ENCODE measurements around the gene KIF22. TPM values are rescaled to one million over a fixed set of nuclear protein-coding genes. Genes with fewer than 3 reads are reported as not detected.

The KIF22 gene
- total RNA-seq, 1 experiment from 2014 or later, result 111 TPM

DNA sequence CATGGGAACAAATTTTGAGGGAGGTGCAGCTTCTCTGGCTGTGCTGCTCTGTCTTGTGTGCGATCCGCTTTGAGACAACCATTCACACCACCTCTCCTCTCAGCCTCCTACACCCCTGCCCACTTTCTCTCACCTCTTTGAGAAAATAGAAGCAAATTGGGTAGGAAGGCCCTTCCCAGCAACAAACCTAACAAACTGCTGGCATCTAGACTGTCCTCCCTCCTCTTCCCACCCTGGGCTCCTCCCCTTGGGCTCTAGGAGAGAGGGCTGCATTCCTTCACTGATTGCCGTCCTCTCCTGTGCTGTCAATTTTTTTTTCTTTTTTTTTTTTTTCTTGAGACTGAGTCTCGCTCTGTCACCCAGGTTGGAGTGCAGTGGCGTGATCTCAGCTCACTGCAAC, 59.0 kb downstream of the KIF22 start:
- POLR2A ChIA-PET, result no interaction called here
- H3K4me1 ChIP-seq (ENCODE audit: control insufficient read depth, insufficient read depth, low read length), result no peaks in the 10 kb centered on the region
- no peaks in the 10 kb centered on the region for H3K27me3 ChIP-seq (ENCODE audit: control insufficient read depth, insufficient read depth, low read length)
- BruUV-seq (replicated peaks), result no TSS peak
- ATAC-seq, result no peak
- no peak overlapping the region for H3K27ac ChIP-seq (ENCODE audit: low read length)
- no peaks in the 10 kb centered on the region for H3K36me3 ChIP-seq (ENCODE audit: control insufficient read depth, insufficient read depth, low read length)
- CTCF ChIA-PET, result interaction anchor here (0.6 to 0.7 kb wide), 4 partner anchors 9 to 243 kb away, joined by 4 to 11 read pairs (median 8); no protein-coding TSS in a partner anchor
- no peak for DNase-seq (ENCODE audit: low read depth, low spot score)
- intact Hi-C loops (cut with micrococcal nuclease; ENCODE audit: unreplicated experiment), result no loop called here
- in situ Hi-C loops (cut with HindIII; ENCODE audit: low pct_unique_long_range_greater_than_20kb, low sequenced_read_pairs), result no loop called here
- H3K9me3 ChIP-seq (ENCODE audit: control insufficient read depth, insufficient read depth, low read depth, low read length), result no peaks in the 10 kb centered on the region
- TF ChIP-seq SIN3A (IDR thresholded peaks at IDR 0.05; ENCODE audit: borderline replicate concordance, insufficient read depth, low read depth, low read length), result no peak
- TF ChIP-seq, protein P1, sequence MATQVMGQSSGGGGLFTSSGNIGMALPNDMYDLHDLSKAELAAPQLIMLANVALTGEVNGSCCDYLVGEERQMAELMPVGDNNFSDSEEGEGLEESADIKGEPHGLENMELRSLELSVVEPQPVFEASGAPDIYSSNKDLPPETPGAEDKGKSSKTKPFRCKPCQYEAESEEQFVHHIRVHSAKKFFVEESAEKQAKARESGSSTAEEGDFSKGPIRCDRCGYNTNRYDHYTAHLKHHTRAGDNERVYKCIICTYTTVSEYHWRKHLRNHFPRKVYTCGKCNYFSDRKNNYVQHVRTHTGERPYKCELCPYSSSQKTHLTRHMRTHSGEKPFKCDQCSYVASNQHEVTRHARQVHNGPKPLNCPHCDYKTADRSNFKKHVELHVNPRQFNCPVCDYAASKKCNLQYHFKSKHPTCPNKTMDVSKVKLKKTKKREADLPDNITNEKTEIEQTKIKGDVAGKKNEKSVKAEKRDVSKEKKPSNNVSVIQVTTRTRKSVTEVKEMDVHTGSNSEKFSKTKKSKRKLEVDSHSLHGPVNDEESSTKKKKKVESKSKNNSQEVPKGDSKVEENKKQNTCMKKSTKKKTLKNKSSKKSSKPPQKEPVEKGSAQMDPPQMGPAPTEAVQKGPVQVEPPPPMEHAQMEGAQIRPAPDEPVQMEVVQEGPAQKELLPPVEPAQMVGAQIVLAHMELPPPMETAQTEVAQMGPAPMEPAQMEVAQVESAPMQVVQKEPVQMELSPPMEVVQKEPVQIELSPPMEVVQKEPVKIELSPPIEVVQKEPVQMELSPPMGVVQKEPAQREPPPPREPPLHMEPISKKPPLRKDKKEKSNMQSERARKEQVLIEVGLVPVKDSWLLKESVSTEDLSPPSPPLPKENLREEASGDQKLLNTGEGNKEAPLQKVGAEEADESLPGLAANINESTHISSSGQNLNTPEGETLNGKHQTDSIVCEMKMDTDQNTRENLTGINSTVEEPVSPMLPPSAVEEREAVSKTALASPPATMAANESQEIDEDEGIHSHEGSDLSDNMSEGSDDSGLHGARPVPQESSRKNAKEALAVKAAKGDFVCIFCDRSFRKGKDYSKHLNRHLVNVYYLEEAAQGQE (IDR thresholded peaks at IDR 0.05; ENCODE audit: insufficient read depth in 1 of 2, low read depth in 2 of 2, low read length in 1 of 2), result no peak
- no peak for TF ChIP-seq POLR2AphosphoS5 (IDR thresholded peaks at IDR 0.05; ENCODE audit: low read depth, low read length)
- no peak for TF ChIP-seq TCF7L2 (IDR thresholded peaks at IDR 0.05; ENCODE audit: low read depth, low read length)
- TF ChIP-seq, protein P2, sequence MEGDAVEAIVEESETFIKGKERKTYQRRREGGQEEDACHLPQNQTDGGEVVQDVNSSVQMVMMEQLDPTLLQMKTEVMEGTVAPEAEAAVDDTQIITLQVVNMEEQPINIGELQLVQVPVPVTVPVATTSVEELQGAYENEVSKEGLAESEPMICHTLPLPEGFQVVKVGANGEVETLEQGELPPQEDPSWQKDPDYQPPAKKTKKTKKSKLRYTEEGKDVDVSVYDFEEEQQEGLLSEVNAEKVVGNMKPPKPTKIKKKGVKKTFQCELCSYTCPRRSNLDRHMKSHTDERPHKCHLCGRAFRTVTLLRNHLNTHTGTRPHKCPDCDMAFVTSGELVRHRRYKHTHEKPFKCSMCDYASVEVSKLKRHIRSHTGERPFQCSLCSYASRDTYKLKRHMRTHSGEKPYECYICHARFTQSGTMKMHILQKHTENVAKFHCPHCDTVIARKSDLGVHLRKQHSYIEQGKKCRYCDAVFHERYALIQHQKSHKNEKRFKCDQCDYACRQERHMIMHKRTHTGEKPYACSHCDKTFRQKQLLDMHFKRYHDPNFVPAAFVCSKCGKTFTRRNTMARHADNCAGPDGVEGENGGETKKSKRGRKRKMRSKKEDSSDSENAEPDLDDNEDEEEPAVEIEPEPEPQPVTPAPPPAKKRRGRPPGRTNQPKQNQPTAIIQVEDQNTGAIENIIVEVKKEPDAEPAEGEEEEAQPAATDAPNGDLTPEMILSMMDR (IDR thresholded peaks at IDR 0.05), result no peak
- H3K4me3 ChIP-seq (ENCODE audit: low read depth in 2 of 2, low read length in 2 of 2), result no peak overlapping the region

DNA sequence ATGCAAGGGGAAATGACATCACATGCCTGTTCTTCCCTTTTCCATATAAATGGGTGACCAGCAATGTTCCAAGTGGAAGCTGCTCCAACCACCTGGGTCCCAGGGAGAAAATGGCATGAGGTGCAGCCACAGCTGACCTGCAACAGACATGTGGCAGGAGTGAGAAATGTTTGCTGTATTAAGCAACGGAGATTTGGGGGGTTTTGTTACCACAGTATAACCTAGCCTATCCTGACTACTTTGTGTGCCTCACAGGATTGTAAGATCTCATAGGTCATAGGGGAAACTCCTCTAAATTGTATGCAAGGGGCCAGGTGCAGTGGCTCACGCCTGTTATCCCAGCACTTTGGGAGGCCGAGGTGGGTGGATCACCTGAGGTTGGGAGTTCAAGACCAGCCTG, 60.4 kb downstream of the KIF22 start:
- intact Hi-C loops (cut with micrococcal nuclease; ENCODE audit: unreplicated experiment), result no loop called here

More for the DNA sequence above, 60.4 kb downstream of the KIF22 start:
- DNase-seq (ENCODE audit: low read depth, low spot score), result no peak
- ChIA-PET CTCF (interaction anchor here (0.7 kb wide), 1 partner anchor 149 kb away, joined by 7 read pairs; no protein-coding TSS in a partner anchor), POLR2A (interaction anchor here (0.7 kb wide), 1 partner anchor 17 kb away, joined by 7 read pairs; no protein-coding TSS in a partner anchor)
- no peak overlapping the region for H3K4me3 ChIP-seq (ENCODE audit: low read depth in 2 of 2, low read length in 2 of 2)
- in situ Hi-C loops (cut with HindIII; ENCODE audit: low pct_unique_long_range_greater_than_20kb, low sequenced_read_pairs), result no loop called here
- TF ChIP-seq, protein P1 (IDR thresholded peaks at IDR 0.05; ENCODE audit: insufficient read depth in 1 of 2, low read depth in 2 of 2, low read length in 1 of 2), result no peak
- no peak for TF ChIP-seq SIN3A (IDR thresholded peaks at IDR 0.05; ENCODE audit: borderline replicate concordance, insufficient read depth, low read depth, low read length)
- no peak for TF ChIP-seq TCF7L2 (IDR thresholded peaks at IDR 0.05; ENCODE audit: low read depth, low read length)
- TF ChIP-seq, protein P2 (IDR thresholded peaks at IDR 0.05), result no peak
- no peak for TF ChIP-seq POLR2AphosphoS5 (IDR thresholded peaks at IDR 0.05; ENCODE audit: low read depth, low read length)
- no peak overlapping the region for H3K27ac ChIP-seq (ENCODE audit: low read length)
- no peaks in the 10 kb centered on the region for H3K9me3 ChIP-seq (ENCODE audit: control insufficient read depth, insufficient read depth, low read depth, low read length)
- no TSS peak for BruUV-seq (replicated peaks)
- no peaks in the 10 kb centered on the region for H3K36me3 ChIP-seq (ENCODE audit: control insufficient read depth, insufficient read depth, low read length)
- no peak for ATAC-seq
- no peaks in the 10 kb centered on the region for H3K27me3 ChIP-seq (ENCODE audit: control insufficient read depth, insufficient read depth, low read length)
- no peaks in the 10 kb centered on the region for H3K4me1 ChIP-seq (ENCODE audit: control insufficient read depth, insufficient read depth, low read length)
